GM18526 (cell line): ENCODE data around the gene SPSB2.

Source experiments
- POLR2A ChIP-seq: IDR thresholded peaks from 3 replicates; pipeline ENCODE4 v1.6.1; 2011; ENCODE audit not compliant: insufficient read length; ENCODE audit errors: extremely low read depth

SPSB2 gene, protein sequence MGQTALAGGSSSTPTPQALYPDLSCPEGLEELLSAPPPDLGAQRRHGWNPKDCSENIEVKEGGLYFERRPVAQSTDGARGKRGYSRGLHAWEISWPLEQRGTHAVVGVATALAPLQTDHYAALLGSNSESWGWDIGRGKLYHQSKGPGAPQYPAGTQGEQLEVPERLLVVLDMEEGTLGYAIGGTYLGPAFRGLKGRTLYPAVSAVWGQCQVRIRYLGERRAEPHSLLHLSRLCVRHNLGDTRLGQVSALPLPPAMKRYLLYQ

GRCh38 chr12:6873094-6874014 lies at the start of gene SPSB2:
TSS of gene SPSB2 (minus strand) at chr12:6873303. CDS start at chr12:6872901, 402 bp downstream.
- TF ChIP-seq POLR2A: peak; percentile 72

DNA sequence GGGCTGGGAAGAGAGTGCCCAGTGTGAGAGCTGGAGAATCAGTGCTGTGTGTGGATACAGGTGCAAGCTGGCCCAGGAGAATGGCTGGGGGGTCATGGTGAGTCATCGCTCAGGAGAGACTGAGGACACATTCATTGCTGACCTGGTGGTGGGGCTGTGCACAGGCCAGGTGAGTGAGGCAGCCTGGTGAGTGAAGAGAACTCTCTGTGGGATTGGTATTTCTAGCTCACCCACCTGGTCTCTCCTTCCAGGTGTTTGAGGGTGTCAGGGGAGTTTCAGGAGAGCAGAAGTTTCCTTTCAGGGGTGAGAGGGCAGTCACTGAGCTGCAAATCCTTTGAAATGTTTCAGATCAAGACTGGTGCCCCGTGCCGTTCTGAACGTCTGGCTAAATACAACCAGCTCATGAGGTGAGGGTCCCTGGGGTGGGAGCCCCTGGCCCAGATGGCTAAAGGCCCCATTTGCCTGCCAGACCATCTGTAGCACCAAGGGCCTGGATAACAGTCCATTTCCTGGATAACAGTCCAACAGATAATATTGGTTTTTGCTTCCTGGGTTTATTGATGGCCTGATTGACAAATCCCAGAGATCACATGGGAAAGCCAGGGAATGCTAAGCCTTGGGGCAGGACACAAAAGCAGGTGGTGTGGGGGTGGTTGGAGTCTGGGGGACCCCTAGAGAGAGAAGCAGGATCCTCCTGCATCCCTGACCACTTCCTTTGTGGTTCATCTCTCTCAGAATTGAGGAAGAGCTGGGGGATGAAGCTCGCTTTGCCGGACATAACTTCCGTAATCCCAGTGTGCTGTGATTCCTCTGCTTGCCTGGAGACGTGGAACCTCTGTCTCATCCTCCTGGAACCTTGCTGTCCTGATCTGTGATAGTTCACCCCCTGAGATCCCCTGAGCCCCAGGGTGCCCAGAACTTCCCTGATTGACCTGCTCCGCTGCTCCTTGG lies 49.2 kb upstream of the SPSB2 start:
- no peak for TF ChIP-seq POLR2A

DNA sequence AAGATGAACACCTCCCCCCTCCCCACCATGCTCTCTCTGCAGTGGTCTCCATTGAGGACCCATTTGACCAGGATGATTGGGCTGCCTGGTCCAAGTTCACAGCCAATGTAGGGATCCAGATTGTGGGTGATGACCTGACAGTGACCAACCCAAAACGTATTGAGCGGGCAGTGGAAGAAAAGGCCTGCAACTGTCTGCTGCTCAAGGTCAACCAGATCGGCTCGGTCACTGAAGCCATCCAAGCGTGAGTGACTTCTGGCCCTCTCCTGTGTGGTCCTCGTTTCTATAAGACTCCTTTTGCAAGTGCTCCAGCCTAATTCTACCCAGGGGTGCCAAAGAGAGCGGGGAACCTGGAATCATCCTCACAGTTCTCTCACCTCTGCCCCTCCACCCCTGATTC lies 48.4 kb upstream of the SPSB2 start:
- TF ChIP-seq POLR2A: no peak

DNA sequence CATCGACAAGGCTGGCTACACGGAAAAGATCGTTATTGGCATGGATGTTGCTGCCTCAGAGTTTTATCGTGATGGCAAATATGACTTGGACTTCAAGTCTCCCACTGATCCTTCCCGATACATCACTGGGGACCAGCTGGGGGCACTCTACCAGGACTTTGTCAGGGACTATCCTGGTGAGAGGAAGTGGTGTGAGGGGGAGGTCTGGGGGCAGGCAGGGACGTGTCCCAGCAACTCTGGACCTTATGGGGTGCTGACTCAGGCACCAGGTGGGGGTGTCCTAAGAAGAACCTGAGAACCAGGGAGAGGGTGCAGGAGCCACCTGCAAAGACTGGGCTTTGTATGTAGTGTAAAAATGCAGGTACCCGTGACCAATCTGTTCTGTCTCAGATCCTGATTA lies 46.5 kb upstream of the SPSB2 start:
- no peak for TF ChIP-seq POLR2A

- TF ChIP-seq POLR2A: no peak
Measured at GRCh38 chr12:6917491-6918231, 44.6 kb upstream of the SPSB2 start.

- no peak for TF ChIP-seq POLR2A
Measured at GRCh38 chr12:6916426-6917200, 43.5 kb upstream of the SPSB2 start.

DNA sequence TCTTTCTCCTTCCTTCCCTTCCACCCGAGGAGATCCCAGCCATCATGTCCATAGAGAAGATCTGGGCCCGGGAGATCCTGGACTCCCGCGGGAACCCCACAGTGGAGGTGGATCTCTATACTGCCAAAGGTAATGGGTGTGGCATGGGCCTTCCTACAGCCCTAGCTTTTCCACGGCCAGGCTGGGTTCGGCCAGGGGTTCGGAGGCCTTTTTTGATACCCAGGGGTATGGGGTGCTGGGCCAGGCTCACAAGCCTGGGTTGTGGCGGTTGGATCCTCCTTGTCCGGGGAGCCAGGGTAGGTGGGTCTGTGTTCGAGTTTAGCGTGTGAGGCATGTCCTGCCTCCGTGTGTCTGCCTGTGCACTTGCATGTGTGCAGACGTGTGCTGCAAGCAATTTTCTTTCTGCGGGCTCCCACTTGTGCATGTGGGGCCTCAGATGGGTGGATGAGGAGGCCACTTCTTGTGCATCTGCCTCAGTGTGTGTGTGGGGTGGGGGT lies 42.7 kb upstream of the SPSB2 start:
- TF ChIP-seq POLR2A: no peak

GRCh38 chr12:6914947-6915788 lies 42.1 kb upstream of the SPSB2 start:
- no peak for TF ChIP-seq POLR2A

GRCh38 chr12:6914246-6914946 lies 41.3 kb upstream of the SPSB2 start, which contains the start of gene ENO2:
TSS of gene ENO2 (plus strand) at chr12:6914580. CDS start at chr12:6915833, 1,253 bp downstream.
- peak; percentile 33 for TF ChIP-seq POLR2A

DNA sequence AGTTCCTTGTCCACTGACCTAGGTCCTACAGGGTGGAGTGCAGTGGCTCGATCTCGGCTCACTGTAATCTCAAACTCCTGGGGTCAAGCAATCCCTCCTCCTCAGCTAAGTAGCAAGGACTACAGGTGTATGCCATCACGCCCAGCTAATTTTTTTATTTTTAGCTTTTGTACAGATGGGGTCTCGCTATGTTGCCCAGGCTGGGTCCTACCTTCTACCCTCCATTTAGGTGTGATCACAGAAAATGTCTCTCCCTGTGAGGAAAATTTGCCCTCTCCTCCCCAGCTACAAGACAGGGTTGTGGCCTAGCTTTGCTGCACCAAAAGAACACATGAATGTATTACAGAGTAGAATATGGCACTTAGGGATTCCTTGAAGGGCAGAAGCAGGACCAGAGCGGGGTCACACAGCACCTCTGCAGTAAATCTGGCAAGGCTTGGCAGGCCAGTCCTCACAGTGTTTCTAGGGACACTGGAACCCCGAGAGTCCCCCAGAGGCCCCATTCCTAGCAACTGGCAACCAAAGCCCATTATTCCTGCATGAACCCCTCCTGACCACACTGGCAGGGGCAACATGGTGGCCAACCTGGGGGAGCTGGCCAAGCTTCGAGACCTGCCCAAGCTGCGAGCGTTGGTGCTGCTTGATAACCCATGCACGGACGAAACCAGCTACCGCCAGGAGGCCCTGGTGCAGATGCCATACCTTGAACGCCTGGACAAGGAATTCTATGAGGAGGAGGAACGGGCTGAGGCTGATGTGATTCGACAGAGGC lies 39.2 kb upstream of the SPSB2 start:
- TF ChIP-seq POLR2A: no peak

DNA sequence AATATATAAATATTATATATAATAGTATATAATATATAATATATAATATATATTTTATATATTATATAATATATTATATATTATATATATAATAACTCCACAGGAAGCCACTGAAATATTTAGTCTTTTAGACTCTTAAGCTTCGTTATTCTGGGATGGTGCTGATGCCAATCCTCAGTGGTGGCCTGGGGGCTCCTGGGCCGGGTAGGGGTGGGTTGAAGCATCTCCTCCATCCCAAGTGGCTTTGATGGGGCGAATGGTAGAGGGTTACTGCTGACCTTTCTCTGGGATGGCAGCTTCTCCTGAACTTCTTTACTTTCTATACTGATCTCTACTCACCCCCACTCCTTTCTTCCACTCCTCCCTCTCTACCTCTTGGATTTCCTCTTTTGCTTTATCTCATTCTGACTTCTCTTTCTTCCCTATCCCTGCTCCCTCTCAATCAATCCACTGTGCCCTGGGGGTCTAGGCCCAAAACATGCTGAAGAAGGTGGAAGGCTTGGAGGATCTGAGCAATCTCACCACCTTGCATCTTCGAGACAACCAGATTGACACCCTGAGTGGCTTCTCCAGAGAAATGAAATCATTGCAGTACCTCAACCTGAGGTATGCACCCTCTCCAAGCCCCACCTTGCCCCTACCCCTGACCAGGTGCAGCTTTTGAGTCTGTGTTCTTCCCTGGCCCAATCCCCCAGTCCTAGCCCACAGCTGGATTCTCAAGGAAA lies 36.5 kb upstream of the SPSB2 start:
- TF ChIP-seq POLR2A: no peak
